Measurements from ENCODE around the gene MYLK. TPM values are rescaled to one million over a fixed set of nuclear protein-coding genes. Genes with fewer than 3 reads are reported as not detected.

Gene MYLK, protein sequence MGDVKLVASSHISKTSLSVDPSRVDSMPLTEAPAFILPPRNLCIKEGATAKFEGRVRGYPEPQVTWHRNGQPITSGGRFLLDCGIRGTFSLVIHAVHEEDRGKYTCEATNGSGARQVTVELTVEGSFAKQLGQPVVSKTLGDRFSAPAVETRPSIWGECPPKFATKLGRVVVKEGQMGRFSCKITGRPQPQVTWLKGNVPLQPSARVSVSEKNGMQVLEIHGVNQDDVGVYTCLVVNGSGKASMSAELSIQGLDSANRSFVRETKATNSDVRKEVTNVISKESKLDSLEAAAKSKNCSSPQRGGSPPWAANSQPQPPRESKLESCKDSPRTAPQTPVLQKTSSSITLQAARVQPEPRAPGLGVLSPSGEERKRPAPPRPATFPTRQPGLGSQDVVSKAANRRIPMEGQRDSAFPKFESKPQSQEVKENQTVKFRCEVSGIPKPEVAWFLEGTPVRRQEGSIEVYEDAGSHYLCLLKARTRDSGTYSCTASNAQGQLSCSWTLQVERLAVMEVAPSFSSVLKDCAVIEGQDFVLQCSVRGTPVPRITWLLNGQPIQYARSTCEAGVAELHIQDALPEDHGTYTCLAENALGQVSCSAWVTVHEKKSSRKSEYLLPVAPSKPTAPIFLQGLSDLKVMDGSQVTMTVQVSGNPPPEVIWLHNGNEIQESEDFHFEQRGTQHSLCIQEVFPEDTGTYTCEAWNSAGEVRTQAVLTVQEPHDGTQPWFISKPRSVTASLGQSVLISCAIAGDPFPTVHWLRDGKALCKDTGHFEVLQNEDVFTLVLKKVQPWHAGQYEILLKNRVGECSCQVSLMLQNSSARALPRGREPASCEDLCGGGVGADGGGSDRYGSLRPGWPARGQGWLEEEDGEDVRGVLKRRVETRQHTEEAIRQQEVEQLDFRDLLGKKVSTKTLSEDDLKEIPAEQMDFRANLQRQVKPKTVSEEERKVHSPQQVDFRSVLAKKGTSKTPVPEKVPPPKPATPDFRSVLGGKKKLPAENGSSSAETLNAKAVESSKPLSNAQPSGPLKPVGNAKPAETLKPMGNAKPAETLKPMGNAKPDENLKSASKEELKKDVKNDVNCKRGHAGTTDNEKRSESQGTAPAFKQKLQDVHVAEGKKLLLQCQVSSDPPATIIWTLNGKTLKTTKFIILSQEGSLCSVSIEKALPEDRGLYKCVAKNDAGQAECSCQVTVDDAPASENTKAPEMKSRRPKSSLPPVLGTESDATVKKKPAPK (N-terminal part only)
- 0.08 and 0.27 TPM in 2 replicates for total RNA-seq

DNA sequence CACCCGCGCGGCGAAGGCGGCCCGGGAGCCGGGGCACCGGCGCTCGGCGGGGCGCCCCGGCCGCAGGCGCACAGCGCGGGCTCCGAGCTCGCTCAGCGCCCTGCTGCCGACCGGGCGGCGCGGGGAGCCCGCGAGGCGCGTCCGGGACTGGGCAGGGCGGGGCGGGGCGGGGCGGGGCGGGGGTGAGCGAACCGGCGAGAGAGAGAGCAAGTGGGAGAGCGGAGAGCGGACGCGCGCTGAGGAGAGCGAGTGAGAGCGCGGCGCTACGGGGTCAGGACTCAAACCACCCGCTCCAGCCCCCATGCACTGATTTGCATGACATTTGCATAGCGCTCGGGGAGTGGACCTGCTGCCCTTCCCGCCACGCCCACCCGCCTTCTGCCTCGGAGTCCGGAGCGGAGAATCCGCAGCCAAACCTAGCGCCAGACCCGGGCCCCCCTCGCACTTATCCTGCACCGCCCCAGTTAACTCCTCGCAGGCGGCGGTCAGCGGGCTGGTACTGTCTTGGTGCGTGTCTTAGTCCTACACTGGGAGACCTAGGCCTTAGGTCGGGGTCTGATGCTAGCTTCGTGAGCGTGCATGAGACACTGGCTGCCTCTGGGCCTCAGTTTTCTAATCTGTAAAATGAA lies at the start of gene MYLK:
Gene MYLK, minus strand, starts transcription at position 130 of the 629 bp plus-strand sequence. CDS start 90,491 bp downstream, outside the sequence.
- intact Hi-C loops (cut with micrococcal nuclease) = loop anchor here (1.0 to 10.0 kb wide), 2 partner anchors 76 to 300 kb away; partner anchors contain the start of gene HACD2
- H3K36me3 Mint-ChIP-seq (ENCODE audit: low read depth) = no peaks in the 10 kb centered on the region
- peak within 1 kb of the TSS; percentile 79 for H3K4me3 Mint-ChIP-seq
- H3K27ac Mint-ChIP-seq = no peak within 1 kb of the TSS
- peak; percentile 49 for DNase-seq (ENCODE audit: low spot score)
- H3K27me3 Mint-ChIP-seq (ENCODE audit: insufficient read depth) = peaks cover 55% of the 10 kb centered on the region
- H3K9me3 Mint-ChIP-seq = no peaks in the 10 kb centered on the region
- peaks cover 13% of the 10 kb centered on the region for H3K4me1 Mint-ChIP-seq (ENCODE audit: low read depth)

DNA sequence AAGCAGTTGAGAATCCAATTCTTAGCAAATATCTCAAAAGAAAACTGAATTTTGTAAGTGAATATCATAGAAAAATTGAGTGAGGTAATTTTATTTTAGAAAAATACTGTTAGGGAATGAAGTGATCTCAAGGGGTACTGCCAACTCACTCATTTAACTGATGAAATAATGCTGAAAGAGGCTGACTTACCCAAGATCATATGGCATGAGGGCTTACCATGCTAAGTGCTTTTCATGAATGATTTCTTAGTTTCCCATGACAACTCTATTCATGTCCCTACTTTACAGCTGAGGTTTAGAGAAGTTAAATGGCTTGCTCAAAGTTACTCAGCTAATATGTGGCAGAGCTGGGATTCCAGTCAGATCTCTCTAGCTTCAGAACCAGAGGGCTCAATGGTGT lies 46.3 kb upstream of the MYLK start:
- intact Hi-C loops (cut with micrococcal nuclease) = no loop called here
- Mint-ChIP-seq H3K4me1 (ENCODE audit: low read depth) (no peaks in the 10 kb centered on the region), H3K36me3 (ENCODE audit: low read depth) (peaks cover 15% of the 10 kb centered on the region), H3K27ac (no peak overlapping the region), H3K27me3 (ENCODE audit: insufficient read depth) (no peaks in the 10 kb centered on the region), H3K9me3 (no peaks in the 10 kb centered on the region), H3K4me3 (no peak overlapping the region)
- no peak for DNase-seq (ENCODE audit: low spot score)

- intact Hi-C loops (cut with micrococcal nuclease) = no loop called here
- H3K4me3 Mint-ChIP-seq = no peak overlapping the region
- H3K27ac Mint-ChIP-seq = no peak overlapping the region
- no peaks in the 10 kb centered on the region for H3K27me3 Mint-ChIP-seq (ENCODE audit: insufficient read depth)
- H3K9me3 Mint-ChIP-seq = peaks cover 2% of the 10 kb centered on the region
- H3K36me3 Mint-ChIP-seq (ENCODE audit: low read depth) = peaks cover 21% of the 10 kb centered on the region
- DNase-seq (ENCODE audit: low spot score) = no peak
- H3K4me1 Mint-ChIP-seq (ENCODE audit: low read depth) = no peaks in the 10 kb centered on the region
Measured at GRCh38 chr3:123929325-123929724, 45.2 kb upstream of the MYLK start.

DNA sequence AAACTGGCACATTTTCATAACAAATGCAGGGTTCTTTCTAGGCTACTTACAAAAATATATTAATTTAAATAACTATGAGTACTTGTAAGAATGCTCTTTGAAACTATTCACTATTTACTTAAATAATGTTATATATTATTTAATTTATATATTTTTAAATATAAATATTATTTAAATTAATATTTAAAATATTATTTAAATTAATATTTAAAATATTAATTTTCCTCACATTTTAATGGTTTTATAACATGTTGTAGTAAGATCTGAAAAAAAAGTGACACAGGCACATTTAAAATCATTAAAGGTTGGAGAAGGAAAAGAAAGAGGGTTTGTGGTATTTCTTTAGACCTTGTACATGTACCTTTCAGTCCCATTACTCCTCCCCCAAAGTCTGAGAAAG lies 42.3 kb upstream of the MYLK start:
- no peak overlapping the region for H3K27ac Mint-ChIP-seq
- H3K27me3 Mint-ChIP-seq (ENCODE audit: insufficient read depth) = no peaks in the 10 kb centered on the region
- intact Hi-C loops (cut with micrococcal nuclease) = no loop called here
- no peaks in the 10 kb centered on the region for H3K4me1 Mint-ChIP-seq (ENCODE audit: low read depth)
- H3K36me3 Mint-ChIP-seq (ENCODE audit: low read depth) = peaks cover 33% of the 10 kb centered on the region
- peaks cover 25% of the 10 kb centered on the region for H3K9me3 Mint-ChIP-seq
- no peak for DNase-seq (ENCODE audit: low spot score)
- H3K4me3 Mint-ChIP-seq = no peak overlapping the region

GRCh38 chr3:123920868-123921267 lies 36.7 kb upstream of the MYLK start:
- Mint-ChIP-seq H3K4me1 (ENCODE audit: low read depth) (no peaks in the 10 kb centered on the region), H3K27ac (no peak overlapping the region), H3K27me3 (ENCODE audit: insufficient read depth) (no peaks in the 10 kb centered on the region), H3K9me3 (peaks cover 43% of the 10 kb centered on the region), H3K4me3 (no peak overlapping the region), H3K36me3 (ENCODE audit: low read depth) (peaks cover 40% of the 10 kb centered on the region)
- DNase-seq (ENCODE audit: low spot score) = no peak
- intact Hi-C loops (cut with micrococcal nuclease) = no loop called here

- no peaks in the 10 kb centered on the region for H3K27me3 Mint-ChIP-seq (ENCODE audit: insufficient read depth)
- H3K4me1 Mint-ChIP-seq (ENCODE audit: low read depth) = no peaks in the 10 kb centered on the region
- no peak overlapping the region for H3K4me3 Mint-ChIP-seq
- intact Hi-C loops (cut with micrococcal nuclease) = no loop called here
- H3K27ac Mint-ChIP-seq = no peak overlapping the region
- peaks cover 40% of the 10 kb centered on the region for H3K36me3 Mint-ChIP-seq (ENCODE audit: low read depth)
- H3K9me3 Mint-ChIP-seq = peaks cover 43% of the 10 kb centered on the region
- no peak for DNase-seq (ENCODE audit: low spot score)
Measured at GRCh38 chr3:123920383-123920782, 36.3 kb upstream of the MYLK start.

- Mint-ChIP-seq H3K27me3 (ENCODE audit: insufficient read depth) (no peaks in the 10 kb centered on the region), H3K4me1 (ENCODE audit: low read depth) (no peaks in the 10 kb centered on the region), H3K9me3 (peaks cover 41% of the 10 kb centered on the region), H3K27ac (no peak overlapping the region), H3K4me3 (no peak overlapping the region), H3K36me3 (ENCODE audit: low read depth) (peaks cover 38% of the 10 kb centered on the region)
- intact Hi-C loops (cut with micrococcal nuclease) = no loop called here
- no peak for DNase-seq (ENCODE audit: low spot score)
Measured at GRCh38 chr3:123919353-123919752, 35.2 kb upstream of the MYLK start.

GRCh38 chr3:123914829-123915228 lies 30.7 kb upstream of the MYLK start:
- intact Hi-C loops (cut with micrococcal nuclease) = no loop called here
- Mint-ChIP-seq H3K36me3 (ENCODE audit: low read depth) (peaks cover 5% of the 10 kb centered on the region), H3K4me1 (ENCODE audit: low read depth) (no peaks in the 10 kb centered on the region), H3K27ac (no peak overlapping the region), H3K9me3 (peaks cover 3% of the 10 kb centered on the region), H3K4me3 (no peak overlapping the region), H3K27me3 (ENCODE audit: insufficient read depth) (no peaks in the 10 kb centered on the region)
- DNase-seq (ENCODE audit: low spot score) = no peak

GRCh38 chr3:123909785-123910184 lies 25.7 kb upstream of the MYLK start:
- intact Hi-C loops (cut with micrococcal nuclease) = no loop called here
- H3K36me3 Mint-ChIP-seq (ENCODE audit: low read depth) = no peaks in the 10 kb centered on the region
- no peaks in the 10 kb centered on the region for H3K27me3 Mint-ChIP-seq (ENCODE audit: insufficient read depth)
- DNase-seq (ENCODE audit: low spot score) = no peak
- H3K4me1 Mint-ChIP-seq (ENCODE audit: low read depth) = no peaks in the 10 kb centered on the region
- H3K4me3 Mint-ChIP-seq = no peak overlapping the region
- no peaks in the 10 kb centered on the region for H3K9me3 Mint-ChIP-seq
- no peak overlapping the region for H3K27ac Mint-ChIP-seq

DNA sequence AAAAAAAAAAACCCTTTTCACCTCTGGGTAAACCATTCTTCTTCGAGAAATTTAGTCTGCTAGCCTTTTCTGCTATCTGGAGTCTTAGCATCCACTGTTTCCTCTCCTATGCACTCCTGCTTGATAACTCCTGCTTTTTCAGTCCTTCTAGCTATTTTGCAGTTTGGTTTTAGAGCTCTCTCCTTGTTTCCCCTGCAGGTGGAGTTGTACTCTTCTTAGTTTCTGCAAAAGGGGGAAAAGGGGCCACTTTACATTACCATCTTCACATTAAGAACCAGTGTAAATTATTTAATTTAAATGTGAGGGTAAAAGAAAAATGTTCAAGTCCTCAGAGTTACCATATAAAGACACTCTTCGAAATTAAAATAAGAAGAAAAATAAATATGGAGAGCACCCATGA lies 23.6 kb upstream of the MYLK start:
- no peak for DNase-seq (ENCODE audit: low spot score)
- intact Hi-C loops (cut with micrococcal nuclease) = no loop called here
- H3K4me1 Mint-ChIP-seq (ENCODE audit: low read depth) = no peaks in the 10 kb centered on the region
- no peaks in the 10 kb centered on the region for H3K27me3 Mint-ChIP-seq (ENCODE audit: insufficient read depth)
- no peaks in the 10 kb centered on the region for H3K9me3 Mint-ChIP-seq
- no peak overlapping the region for H3K4me3 Mint-ChIP-seq
- no peaks in the 10 kb centered on the region for H3K36me3 Mint-ChIP-seq (ENCODE audit: low read depth)
- H3K27ac Mint-ChIP-seq = peak overlapping the region; percentile 11

- Mint-ChIP-seq H3K36me3 (ENCODE audit: low read depth) (no peaks in the 10 kb centered on the region), H3K27me3 (ENCODE audit: insufficient read depth) (peaks cover 15% of the 10 kb centered on the region), H3K4me3 (no peak overlapping the region), H3K4me1 (ENCODE audit: low read depth) (no peaks in the 10 kb centered on the region), H3K27ac (no peak overlapping the region), H3K9me3 (no peaks in the 10 kb centered on the region)
- intact Hi-C loops (cut with micrococcal nuclease) = no loop called here
- no peak for DNase-seq (ENCODE audit: low spot score)
Measured at GRCh38 chr3:123899300-123899865, 15.3 kb upstream of the MYLK start.

DNA sequence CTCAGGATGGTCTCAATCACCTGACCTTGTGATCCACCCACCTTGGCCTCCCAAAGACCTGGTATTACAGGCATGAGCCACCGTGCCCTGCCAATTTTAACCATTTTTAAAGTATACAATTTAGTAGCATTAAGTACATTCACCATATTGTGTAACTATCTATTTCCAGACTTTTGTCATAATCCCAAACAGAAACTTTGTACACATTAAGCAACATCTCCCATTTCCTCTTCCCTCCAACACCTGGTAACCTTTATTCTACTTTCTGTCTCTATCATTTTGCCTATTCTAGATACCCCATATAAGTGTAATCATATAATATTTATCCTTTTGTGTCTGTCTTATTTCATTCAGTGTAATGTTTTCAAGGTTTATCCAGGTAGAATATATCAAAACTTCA lies 8.9 kb upstream of the MYLK start:
- Mint-ChIP-seq H3K4me1 (ENCODE audit: low read depth) (no peaks in the 10 kb centered on the region), H3K4me3 (no peak overlapping the region), H3K9me3 (peaks cover 13% of the 10 kb centered on the region), H3K36me3 (ENCODE audit: low read depth) (no peaks in the 10 kb centered on the region), H3K27ac (no peak overlapping the region), H3K27me3 (ENCODE audit: insufficient read depth) (peaks cover 17% of the 10 kb centered on the region)
- no peak for DNase-seq (ENCODE audit: low spot score)
- intact Hi-C loops (cut with micrococcal nuclease) = no loop called here

All from activated T-helper 1 cell treated with anti-CD3 and anti-CD28 coated beads, Interleukin-12 subunit alpha, Interleukin-12 subunit beta, Interleukin-2, Interleukin-4 antibody, amounts not matched to agents 30 ng/mL and 10 ng/mL and 1 ng/mL, durations not matched to agents 14 hours and 24 hours and 36 hours (primary cell).